ENCODE results near the gene C11orf42.

DNA sequence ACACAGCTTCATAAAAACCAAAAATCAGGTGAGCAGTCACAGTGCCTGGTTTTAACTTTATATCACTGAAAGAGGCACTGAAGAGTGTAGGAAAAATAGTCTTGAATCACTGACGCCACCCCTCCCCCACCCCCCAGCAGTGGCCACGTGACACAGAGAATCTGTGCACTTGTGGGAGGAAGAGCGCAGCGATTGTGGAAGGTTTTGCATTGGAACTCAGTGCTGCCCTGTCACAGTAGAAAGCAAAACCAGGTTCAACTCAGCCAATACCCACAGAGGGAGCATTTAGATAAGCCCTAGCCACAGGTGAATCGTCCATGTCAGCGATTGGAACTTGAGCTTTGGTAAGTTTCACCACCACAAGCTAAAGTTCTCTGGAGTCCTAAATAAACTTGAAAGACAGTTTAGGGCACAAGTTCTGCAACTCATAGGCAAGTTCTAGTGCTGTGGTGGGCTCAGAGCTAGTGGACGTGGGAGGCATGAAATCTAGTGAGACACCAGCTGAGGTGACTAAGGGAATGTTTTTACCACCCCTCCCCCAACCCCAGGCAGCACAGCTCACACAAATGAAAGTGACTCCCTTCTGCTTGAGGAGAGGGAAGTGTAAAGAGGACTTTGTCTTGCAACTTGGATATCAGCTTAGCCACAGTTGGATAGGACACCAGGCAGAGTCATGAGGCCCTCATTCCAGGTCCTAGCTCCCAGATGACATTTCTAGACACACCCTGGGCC, 48.6 kb upstream of the C11orf42 start:
- TF ChIP-seq POLR2A (IDR thresholded peaks at IDR 0.05; ENCODE audit: extremely low read depth, insufficient read length): no peak
- TF ChIP-seq, protein P1, sequence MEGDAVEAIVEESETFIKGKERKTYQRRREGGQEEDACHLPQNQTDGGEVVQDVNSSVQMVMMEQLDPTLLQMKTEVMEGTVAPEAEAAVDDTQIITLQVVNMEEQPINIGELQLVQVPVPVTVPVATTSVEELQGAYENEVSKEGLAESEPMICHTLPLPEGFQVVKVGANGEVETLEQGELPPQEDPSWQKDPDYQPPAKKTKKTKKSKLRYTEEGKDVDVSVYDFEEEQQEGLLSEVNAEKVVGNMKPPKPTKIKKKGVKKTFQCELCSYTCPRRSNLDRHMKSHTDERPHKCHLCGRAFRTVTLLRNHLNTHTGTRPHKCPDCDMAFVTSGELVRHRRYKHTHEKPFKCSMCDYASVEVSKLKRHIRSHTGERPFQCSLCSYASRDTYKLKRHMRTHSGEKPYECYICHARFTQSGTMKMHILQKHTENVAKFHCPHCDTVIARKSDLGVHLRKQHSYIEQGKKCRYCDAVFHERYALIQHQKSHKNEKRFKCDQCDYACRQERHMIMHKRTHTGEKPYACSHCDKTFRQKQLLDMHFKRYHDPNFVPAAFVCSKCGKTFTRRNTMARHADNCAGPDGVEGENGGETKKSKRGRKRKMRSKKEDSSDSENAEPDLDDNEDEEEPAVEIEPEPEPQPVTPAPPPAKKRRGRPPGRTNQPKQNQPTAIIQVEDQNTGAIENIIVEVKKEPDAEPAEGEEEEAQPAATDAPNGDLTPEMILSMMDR (IDR thresholded peaks at IDR 0.05; ENCODE audit: low read depth, low read length): no peak
- TF ChIP-seq, protein P2, sequence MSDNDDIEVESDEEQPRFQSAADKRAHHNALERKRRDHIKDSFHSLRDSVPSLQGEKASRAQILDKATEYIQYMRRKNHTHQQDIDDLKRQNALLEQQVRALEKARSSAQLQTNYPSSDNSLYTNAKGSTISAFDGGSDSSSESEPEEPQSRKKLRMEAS (IDR thresholded peaks at IDR 0.05; ENCODE audit: low read depth, low read length): no peak
